NCI-H128 (cell line): ENCODE measurements around the gene TRAF1.

Experiments used
- DNase-seq: peaks from one replicate; lab custom pipeline; 2025; ENCODE audit not compliant: unreplicated experiment; lab: John Stamatoyannopoulos, UW

Gene TRAF1

GRCh38 chr9:120853198-120853597, 73.4 kb downstream of the TRAF1 start:
- no peak for DNase-seq
